AG09309 (cell line): ENCODE data around the gene BOD1L1.
A peak's percentile ranks its signal among the peaks of the same experiment; 100 is the strongest.

Experiments used
- DNase-seq: peaks from one replicate; pipeline ENCODE4 v3.0.0-alpha.2; 2010; ENCODE audit warnings: low read depth
- H3K4me3 ChIP-seq: 2 replicates; pipeline ENCODE4 v1.5.1; 2011; ENCODE audit warnings: mild to moderate bottlenecking, low read depth, low read length, moderate library complexity; ENCODE audit not compliant: control insufficient read depth
- CTCF ChIP-seq: IDR thresholded peaks from 2 replicates; pipeline ENCODE4 v1.5.1; 2011; ENCODE audit warnings: mild to moderate bottlenecking, low read depth, low read length, inconsistent platforms; ENCODE audit not compliant: insufficient read depth, control insufficient read depth; ENCODE audit errors: missing control alignments

Gene BOD1L1

GRCh38 chr4:13618212-13618806 is 9.2 kb downstream of the BOD1L1 start:
- DNase-seq: no peak
- TF ChIP-seq CTCF: no peak
- H3K4me3 ChIP-seq: no peak overlapping the region

GRCh38 chr4:13617801-13618200 is 9.7 kb downstream of the BOD1L1 start:
- no peak for TF ChIP-seq CTCF
- DNase-seq: no peak
- H3K4me3 ChIP-seq: no peak overlapping the region

GRCh38 chr4:13616597-13616996 is 10.9 kb downstream of the BOD1L1 start:
- no peak for DNase-seq
- H3K4me3 ChIP-seq: no peak overlapping the region
- TF ChIP-seq CTCF: no peak

- no peak for TF ChIP-seq CTCF
- no peak for DNase-seq
- H3K4me3 ChIP-seq: no peak overlapping the region
Observed at GRCh38 chr4:13615161-13615560, 12.4 kb downstream of the BOD1L1 start.

- H3K4me3 ChIP-seq: no peak overlapping the region
- no peak for TF ChIP-seq CTCF
- no peak for DNase-seq
Observed at GRCh38 chr4:13612569-13612968, 15.0 kb downstream of the BOD1L1 start.

GRCh38 chr4:13611283-13611842 is 16.2 kb downstream of the BOD1L1 start:
- no peak for TF ChIP-seq CTCF
- no peak overlapping the region for H3K4me3 ChIP-seq
- peak; percentile 25 for DNase-seq
